Measurements from ENCODE around the gene TTC39A.

DNA sequence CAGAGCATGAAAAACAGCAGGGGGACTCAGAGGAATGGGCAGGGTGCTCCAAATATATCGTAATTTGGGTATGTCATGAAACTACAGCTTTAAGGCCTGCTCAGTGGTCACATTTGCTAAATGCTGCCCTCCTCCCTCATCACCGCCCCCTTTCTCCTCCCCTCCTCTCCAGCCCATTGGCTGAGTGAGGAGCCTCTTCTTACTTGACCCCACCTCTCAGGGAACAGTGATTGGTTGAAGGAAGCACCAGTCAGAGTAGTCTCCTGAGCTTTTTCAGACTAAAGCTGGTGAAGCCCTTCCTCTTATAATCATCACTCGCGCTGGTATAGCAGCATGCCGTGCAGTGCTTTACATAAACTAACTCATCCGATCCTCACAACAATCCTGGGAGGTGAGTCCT lies 10.0 kb upstream of the TTC39A start:
- TF ChIP-seq ZIK1 (CRISPR knock-in tag; IDR thresholded peaks at IDR 0.05; ENCODE audit: borderline replicate concordance, low read depth) (no peak), ESRRA (CRISPR knock-in tag; IDR thresholded peaks at IDR 0.05; ENCODE audit: low read depth) (no peak), POLR2AphosphoS5 (IDR thresholded peaks at IDR 0.05; ENCODE audit: low read depth, low read length) (no peak), ZNF280D (CRISPR knock-in tag; IDR thresholded peaks at IDR 0.05) (no peak)
- TF ChIP-seq, protein P1, sequence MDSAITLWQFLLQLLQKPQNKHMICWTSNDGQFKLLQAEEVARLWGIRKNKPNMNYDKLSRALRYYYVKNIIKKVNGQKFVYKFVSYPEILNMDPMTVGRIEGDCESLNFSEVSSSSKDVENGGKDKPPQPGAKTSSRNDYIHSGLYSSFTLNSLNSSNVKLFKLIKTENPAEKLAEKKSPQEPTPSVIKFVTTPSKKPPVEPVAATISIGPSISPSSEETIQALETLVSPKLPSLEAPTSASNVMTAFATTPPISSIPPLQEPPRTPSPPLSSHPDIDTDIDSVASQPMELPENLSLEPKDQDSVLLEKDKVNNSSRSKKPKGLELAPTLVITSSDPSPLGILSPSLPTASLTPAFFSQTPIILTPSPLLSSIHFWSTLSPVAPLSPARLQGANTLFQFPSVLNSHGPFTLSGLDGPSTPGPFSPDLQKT (CRISPR knock-in tag; IDR thresholded peaks at IDR 0.05; ENCODE audit: borderline replicate concordance) = no peak
